ENCODE results near the gene DNM1.

Gene DNM1

DNA sequence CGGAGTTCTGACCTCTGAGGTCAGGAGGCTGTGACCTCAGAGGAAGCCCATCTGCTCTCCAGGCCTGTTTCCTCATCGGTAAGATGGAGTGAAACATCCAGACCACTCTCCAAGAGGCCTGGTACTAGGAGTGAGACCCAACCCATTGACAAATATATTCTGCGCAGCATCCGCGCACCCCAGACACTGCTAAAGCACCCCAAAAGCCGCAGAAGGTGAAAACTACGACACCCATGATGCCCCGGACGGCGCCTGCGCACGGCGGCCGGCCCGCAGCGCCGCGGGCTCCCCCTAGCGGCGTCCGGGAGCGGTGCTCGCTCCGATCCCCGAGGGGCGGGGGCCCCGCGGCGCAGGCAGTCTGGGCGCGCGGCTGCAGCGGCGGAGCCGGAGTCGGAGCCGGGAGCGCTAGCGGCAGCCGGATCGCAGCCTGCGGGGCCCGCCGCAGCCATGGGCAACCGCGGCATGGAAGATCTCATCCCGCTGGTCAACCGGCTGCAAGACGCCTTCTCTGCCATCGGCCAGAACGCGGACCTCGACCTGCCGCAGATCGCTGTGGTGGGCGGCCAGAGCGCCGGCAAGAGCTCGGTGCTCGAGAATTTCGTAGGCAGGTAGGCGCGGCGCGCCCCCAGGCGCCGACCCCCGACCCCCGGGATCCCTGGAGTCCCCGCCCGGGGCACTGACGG, at the start of gene DNM1:
DNM1 (plus strand) TSS at position 356 of the 683 bp plus-strand sequence; CDS start at position 448, 92 bp downstream.
- peak; percentile 42 to 44 for DNase-seq (ENCODE audit: low read depth in 1 of 2, low spot score in 1 of 2)

DNA sequence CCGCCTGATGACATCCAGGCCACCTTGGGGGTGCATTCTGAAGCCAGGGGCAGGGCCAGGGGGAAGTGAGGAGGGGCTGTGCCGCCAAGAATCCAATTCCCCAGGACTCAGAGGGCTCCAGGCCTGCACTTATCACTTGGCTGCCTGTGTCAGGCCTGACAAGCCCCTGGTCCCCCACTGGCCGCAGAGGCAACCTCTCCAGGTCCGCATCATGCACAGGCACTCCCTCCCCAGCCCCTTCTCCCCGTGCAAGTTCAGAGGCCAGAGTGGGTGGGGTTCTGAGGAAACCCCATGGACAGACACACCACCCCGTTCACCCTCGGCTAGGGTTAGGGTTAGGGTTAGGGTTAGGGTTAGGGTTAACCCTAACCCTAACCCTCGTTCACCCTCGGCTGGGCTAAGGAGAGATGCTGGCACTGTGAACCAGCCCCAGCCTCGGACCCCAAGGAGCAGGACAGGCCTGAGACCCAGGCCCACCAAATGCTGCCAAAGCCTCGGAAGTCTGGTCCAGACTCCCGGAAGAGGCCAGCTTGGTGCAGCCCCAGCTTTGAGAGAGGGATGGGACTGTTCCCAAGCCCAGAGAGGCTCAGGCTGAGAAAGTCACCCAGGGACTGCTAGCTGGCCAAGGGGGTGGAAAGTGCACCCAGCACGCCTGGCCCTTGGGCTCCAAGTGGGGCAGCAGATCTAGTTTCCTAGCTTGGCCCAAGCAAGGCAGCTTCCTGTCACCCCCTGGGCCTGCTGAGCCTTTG, 49.1 kb upstream of the DNM1 start:
- DNase-seq (ENCODE audit: low read depth in 1 of 2, low spot score in 1 of 2), result no peak

DNA sequence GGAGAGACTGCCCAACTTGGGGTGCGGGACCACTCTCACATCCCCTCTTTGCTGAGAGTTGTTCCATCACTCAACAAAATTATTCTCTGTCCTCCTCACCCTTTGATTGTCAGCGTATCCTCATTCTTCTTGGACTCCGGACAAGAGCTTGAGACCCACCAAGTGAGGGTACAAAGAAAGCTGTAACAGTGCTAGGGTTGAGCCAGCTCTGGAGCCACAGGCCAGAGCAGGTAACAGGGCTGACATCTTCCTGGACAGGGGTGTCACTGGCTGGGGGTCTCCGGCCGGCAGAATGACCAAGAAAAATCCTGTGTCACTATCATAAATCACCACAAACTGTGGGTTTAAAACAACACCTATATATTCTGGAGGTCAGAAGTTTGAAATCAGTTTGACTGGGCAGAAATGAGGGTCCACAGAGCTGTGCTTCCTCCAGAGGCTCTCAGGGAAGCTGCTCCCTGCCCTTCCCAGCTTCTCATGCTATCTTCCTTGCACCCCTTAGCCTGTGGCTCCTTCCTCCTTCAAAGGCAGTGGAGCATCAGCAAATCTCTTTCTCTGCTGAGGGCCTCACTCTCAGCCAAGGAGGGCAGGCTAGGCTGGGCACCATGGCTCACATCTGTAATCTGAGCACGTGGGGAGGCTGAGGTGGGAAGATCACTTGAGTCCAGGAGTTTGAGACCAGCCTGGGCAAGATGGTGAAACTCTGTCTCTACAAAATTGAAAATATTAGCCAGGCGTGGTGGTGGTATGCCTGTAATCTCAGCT, 47.3 kb upstream of the DNM1 start:
- no peak for DNase-seq (ENCODE audit: low read depth in 1 of 2, low spot score in 1 of 2)

DNA sequence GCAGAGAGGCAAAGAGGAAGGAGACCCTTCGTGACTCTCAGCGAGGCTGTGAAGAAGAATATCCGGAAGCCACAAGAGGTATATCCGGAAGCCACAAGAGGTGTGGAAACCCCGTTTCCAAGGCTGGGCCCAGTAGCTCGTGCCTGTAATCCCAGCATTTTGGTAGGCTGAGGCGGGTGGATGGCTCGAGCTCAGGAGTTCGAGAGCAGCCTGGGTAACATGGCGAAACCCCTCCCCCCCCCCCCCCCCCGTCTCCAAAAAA, 43.7 kb upstream of the DNM1 start:
- peak; percentile 9 to 18 for DNase-seq (ENCODE audit: low read depth in 1 of 2, low spot score in 1 of 2)

DNA sequence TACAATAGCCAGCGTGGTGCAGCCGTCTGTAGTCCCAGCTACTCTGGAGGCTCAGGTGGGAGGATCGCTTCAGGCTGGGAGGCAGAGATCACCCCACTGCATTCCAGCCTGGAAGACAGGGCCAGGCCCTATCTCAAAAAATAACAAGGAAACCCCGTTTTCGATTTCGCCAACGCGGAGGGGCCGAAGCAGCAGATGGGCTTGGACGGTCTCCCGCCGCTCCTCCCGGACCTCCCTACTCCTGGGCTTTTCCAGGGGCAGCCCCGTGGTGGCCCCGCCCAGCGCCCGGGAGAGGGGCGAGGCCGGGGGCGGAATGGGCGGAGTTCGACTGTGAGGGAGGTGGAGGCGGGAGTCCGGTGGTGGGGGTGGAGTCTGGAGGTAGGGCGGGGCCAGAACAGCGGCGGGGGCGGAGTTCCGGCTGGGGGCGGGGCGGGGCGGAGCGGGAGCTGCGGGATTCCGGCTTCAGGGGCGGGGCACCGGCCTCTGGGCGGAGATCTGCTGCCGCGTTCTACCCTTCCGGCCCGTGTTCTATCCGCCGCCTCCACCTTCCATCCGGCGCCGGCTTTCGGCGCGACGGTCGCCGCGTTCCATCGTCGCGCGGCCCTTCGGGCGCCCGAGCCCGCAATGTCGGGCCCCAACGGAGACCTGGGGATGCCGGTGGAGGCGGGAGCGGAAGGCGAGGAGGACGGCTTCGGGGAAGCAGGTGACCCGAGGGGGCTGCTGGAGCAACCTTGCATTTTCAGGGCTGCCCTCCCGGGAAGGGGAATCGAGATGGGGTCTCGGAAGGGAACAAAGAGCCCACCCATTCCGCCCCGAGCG, 43.2 kb upstream of the DNM1 start, which contains the start of gene BBLN:
BBLN (plus strand) TSS at position 482 of the 819 bp plus-strand sequence; CDS start at position 625, 143 bp downstream.
- DNase-seq (ENCODE audit: low read depth in 1 of 2, low spot score in 1 of 2), result peak; percentile 90 to 94

DNA sequence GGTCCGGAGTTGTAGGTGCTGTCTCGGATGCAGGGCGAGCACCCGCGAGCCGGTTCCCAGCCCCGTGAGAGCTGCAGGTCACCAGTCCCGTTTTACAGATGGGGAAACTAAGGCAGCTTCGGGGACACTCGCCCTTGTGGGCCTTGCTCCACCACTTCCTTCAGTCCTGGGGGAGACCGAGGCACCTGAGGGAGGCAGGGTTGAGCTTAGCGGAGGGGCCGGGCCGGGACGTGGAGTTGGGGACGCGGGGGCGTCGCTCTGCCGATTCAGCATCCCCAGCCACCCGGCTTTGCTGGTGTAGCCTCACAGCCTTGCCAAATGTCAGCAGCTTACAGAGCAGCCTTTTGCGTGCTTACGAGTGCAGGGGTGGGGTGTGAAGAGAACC, 42.6 kb upstream of the DNM1 start:
- peak; percentile 37 to 44 for DNase-seq (ENCODE audit: low read depth in 1 of 2, low spot score in 1 of 2)

DNA sequence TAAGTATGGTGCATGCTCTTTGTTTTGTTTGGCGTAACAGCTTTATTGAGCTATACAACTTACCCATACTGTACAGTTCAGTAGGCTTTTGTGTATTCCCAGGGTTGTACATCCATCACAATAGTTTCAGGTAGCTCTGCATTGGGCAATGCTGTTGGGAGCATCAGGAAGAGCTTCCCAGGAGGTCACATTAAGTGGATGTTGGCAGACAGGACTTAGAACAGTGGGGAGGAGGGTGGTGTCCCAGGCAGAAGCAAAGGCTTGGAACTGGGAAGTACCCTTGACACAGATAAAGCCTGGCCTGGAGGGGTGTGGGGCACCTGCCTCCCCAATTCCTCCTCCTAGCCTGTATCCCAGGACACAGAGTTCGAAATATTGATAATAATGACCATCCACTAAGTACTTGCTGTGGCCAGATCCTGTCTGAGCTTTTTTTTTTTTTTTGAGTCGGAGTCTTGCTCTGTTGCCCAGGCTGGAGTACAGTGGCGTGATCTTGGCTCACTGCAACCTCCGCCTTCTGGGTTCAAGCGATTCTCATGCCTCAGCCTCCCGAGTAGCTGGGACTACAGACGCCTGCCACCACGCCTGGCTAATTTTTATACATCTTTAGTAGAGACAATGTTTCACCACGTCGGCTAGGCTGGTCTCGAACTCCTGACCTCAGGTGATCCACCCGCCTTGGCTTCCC, 41.8 kb upstream of the DNM1 start:
- DNase-seq (ENCODE audit: low read depth in 1 of 2, low spot score in 1 of 2), result no peak

DNA sequence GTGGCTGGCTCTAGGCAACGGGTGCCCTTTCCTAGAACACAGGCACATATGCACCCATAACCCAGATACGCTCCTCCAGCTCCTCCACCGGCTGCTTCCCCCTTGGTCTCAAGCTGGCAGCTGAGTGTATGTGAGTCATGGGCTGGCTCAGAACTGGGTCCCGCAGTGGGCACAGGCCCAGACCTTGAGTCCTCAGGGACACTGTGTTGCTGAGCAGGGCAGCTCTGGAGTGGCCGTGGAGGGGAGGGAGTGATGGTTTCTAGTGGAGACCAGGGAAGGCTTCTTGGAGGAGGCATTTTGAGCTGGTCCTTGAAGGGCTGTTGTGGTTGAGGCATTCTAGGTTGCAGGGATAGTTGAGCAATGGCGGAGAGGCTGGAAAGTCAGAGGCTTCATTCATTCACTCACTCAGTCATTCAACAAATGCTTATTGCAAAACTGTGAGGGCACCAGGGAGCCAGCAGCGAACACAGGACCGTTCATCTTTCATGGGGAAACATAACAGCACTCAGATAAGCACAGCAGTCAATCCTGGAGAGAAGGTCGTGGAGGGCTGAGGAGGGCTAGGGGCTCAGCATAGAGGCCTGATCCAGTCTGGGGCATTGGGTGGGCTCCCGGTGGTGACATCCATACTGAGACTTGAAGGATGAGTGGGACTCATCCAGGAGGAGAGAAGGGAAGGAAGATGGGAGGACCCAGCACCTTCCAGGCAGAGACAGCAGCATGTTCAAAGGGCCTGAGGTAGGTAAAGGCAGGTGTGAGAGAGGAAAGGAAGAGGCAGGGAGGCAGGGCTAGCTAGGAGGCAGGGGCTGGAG, 40.8 kb upstream of the DNM1 start:
- no peak for DNase-seq (ENCODE audit: low read depth in 1 of 2, low spot score in 1 of 2)

DNA sequence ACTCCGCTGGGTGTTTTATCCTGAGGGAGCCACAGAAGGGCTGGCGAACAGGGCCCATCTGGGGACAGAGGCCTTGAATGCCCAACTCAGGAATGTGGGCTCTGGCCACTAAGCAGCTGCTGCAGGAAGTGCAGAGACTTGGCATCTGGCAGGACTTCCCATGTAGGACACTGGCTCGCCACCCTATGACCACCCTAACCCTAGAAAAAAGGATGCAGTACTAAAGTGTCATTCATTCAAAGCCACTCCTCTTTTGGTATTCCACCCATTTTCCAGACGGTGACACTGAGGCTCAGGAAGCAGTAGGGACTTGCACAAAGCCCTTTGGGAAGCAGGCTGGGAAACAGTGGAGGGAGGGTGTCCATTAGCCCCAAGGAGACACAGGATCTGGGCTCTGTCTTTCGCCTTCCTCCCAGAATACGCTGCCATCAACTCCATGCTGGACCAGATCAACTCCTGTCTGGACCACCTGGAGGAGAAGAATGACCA, 40.1 kb upstream of the DNM1 start:
- no peak for DNase-seq (ENCODE audit: low read depth in 1 of 2, low spot score in 1 of 2)

DNA sequence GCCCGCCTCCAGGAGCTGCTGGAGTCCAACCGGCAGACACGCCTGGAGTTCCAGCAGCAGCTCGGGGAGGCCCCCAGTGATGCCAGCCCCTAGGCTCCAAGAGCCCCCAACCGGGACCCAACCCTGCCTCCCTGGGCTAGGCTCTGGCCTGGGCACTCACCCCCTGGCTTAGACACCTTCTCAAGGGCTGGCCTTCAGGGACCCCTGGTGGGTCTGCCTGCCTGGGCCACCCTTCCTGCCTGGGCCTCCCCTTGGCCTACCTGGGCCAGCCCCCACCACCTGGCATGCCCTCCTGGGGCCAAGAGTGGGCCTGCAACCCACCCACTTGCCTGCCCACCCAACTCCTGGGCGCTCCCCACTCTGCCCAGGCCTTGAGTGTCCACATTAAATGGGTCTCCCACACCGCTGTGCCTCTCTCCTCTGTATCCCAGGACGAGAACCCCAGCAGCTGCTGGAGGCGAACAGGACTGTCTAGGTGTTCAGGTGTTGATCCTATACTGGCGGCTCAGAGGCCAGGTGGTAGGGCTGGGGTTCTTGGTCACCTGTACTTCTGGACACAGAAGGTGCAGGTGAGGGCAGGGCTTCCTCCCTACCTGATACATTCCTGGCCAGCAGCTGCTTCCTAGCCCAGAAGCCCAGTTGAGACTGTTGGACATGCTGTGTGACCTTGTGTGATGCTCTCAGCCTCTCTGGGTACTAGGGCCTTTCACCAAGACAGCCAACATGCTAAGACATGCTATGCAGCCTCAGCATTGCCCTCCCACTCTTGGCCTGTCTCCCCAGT, 39.5 kb upstream of the DNM1 start:
- no peak for DNase-seq (ENCODE audit: low read depth in 1 of 2, low spot score in 1 of 2)

DNA sequence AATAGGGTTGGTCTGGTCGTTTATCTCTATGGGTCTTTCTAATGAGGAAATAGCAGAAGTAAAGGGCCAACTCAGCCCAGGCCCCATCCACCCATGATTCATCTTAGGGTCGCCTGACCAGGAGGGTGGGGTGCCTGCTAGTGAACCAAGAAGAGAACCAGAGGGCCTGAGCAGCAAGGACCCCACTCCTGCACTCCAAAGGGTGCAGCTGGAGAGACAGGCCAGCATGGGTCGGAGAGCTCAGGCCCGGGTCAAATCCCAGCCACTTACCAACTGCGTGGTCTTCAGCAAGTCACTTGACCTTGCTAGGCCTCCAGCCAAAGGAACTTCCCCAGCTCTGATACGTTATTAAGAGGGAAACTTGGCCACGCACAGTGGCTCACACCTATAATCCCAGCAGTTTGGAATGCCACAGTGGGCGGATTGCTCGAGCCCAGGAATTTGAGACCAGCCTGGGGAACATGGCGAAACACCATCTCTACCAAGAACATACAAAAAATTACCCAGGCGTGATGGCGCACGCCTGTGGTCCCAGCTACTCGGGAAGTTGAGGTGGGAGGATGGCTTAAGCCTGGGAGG, 38.8 kb upstream of the DNM1 start:
- DNase-seq (ENCODE audit: low read depth in 1 of 2, low spot score in 1 of 2), result no peak

DNA sequence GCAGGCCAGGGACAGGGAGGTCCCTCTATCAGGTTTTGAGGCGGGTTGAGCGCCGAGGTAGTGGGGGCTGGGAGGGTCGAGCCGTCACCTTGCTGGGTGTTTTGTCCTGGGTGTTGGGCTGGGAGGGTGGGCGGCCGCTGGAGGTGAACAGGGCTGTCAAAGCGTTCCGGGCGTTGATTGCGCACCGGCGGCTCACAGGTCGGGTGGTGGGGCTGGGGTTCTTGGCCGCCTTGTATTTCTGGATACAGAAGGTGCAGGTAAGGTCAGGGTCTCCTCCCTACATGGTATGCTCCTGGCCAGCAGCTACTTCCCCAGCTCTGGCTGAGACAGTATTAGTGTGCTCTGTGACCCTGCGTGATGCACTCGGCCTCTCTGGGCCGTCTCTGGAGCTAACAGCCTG, 37.0 kb upstream of the DNM1 start:
- DNase-seq (ENCODE audit: low read depth in 1 of 2, low spot score in 1 of 2), result no peak

DNA sequence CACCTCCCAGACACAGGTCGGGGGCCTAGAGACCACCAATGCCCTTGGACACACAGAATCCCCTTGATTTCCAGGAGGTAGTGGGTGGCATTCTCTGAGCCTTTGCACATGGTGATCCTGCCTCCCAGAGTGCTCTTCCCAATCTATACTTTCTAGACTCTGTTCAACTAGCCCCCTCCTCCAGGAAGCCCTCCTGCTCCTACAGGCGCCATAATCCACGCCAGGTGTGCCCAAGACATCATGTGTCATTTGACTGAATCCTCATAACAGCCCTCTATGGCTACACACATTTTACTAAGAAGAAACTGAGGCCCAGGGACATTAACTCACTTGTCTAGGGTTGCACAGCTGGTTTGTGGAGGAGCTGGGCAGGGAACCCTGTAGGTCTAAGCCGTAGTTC, 36.0 kb upstream of the DNM1 start:
- no peak for DNase-seq (ENCODE audit: low read depth in 1 of 2, low spot score in 1 of 2)

DNA sequence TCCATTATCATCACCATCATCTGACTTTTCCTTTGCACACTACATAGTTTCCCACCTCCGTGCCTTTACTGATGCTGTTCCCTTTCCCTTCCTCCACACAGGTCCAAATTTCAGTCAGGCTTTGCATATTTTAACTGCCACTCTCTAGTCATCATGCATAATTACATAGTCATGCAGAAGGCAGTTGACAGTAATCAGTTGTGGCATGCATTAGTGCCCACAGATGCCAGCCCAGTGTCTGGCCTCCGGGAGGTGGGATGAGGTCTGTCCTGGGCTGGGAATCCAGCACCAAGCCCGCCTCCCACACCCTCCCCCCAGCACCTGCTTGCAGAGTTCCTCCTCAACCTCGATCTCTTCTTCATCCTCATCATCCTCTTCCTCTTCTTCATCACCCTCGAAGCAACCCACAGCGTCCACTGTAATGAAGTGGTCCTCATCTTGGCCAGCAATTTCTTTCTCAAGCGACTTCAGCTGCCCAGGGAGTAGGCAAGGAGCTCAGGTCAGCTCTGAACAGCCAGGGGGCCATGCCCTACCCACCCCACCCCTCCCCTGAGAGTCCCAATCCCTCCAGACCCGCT, 34.4 kb upstream of the DNM1 start:
- DNase-seq (ENCODE audit: low read depth in 1 of 2, low spot score in 1 of 2), result no peak

DNA sequence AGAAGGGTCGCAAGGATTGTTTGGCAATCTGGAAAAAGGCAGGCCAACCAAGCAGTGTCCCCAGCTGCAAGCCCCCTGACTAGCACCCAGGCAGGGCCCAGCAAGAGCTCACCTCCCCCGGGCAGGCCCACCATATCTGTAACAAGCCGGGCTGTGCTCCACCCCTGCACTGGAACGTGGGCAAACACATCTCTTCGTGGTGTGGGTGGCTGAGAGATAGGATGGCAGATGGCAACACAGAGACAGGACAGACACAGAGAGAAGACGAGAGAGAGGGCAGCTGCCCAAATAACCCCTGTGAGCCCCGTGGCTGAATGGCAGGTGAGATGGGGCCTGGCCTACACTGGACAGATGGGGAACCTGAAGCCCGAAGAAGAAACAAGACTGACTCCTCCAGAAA, 33.7 kb upstream of the DNM1 start:
- no peak for DNase-seq (ENCODE audit: low read depth in 1 of 2, low spot score in 1 of 2)

DNA sequence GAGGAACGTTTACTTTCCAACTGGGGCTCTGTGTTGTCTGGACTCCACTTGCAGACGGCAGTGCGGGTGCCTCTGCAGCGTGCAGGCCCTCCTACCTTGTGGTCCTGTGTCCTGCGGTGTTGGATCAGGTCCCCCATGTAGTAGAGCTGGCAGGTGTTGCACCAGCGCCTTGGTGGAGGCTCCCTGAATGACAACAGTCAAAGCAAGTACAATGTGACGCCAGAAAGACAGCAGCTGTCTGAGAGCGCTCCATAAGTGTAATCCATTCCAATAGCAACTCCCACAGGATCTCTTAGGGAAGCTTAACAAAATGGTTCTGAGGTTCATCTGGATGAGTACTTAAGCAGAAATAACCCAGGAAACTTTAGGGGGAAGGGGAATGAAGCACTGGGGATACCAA, 33.3 kb upstream of the DNM1 start:
- no peak for DNase-seq (ENCODE audit: low read depth in 1 of 2, low spot score in 1 of 2)

DNA sequence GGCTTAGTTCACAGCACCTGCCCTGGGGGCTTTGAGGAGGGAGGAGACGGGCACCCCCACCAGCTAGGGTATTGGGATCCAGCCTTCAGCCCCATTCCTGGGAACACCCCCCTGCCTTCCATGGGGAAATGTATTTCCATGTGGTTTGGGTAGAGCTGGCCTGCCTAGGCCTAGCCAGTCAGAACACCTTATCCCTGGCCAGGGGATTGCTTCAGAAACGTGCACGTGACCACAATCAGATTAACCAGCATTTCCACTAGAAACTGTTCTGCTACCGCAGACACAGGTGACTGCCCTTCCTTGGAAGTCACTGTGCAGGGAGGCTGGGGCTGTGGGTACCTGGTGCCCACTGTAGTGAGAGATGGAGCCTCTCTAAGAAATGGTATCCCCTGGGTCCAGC, 29.1 kb upstream of the DNM1 start:
- DNase-seq (ENCODE audit: low read depth in 1 of 2, low spot score in 1 of 2), result no peak

DNA sequence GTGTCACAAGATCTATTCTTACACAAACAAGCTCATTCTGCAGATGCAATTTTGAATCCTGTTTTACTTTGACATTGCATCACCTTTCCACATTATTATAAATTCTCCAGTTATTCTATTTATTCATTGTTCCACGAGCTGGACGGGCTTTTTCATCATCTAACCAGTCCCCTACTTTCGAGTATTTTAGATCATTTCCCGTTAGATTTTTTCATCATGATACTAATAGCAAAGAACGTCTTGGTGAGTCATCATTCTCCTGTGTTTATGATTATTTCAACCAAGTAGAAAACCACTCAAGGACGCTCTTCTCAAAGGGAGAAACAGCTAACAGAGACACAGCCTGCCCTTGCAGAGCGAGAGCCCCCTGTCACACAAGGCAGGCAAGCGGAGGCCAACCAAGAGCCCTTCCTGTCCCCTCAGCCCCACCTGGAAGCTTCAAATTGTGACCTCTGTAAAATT, 28.0 kb upstream of the DNM1 start:
- DNase-seq (ENCODE audit: low read depth in 1 of 2, low spot score in 1 of 2), result no peak

Measured in activated CD4-positive, alpha-beta T cell treated with anti-CD3 and anti-CD28 coated beads, Interleukin-2, amount 50 U/mL, for 24 hours (primary cell).